Measurements from ENCODE around the gene ZFPM1. TPM values are rescaled to one million over a fixed set of nuclear protein-coding genes. Genes with fewer than 3 reads are reported as not detected.

The ZFPM1 gene
- total RNA-seq, 1 donor from 2014 or later: 6.8 TPM

- DNase-seq (ENCODE audit: low spot score): no peak
- peaks cover 8% of the 10 kb centered on the region for H3K4me1 Mint-ChIP-seq (ENCODE audit: unreplicated experiment)
- no peak overlapping the region for H3K4me3 Mint-ChIP-seq (ENCODE audit: unreplicated experiment)
- no peak for TF ChIP-seq CTCF (IDR thresholded peaks at IDR 0.05; ENCODE audit: unreplicated experiment)
- no peaks in the 10 kb centered on the region for H3K9me3 Mint-ChIP-seq (ENCODE audit: unreplicated experiment)
- peaks cover 10% of the 10 kb centered on the region for H3K27me3 Mint-ChIP-seq (ENCODE audit: unreplicated experiment)
- peaks cover 8% of the 10 kb centered on the region for H3K36me3 Mint-ChIP-seq (ENCODE audit: low read depth, unreplicated experiment)
- peak overlapping the region; percentile 11 for H3K27ac Mint-ChIP-seq (ENCODE audit: unreplicated experiment)
Observed at GRCh38 chr16:88528902-88529318, 75.8 kb downstream of the ZFPM1 start.

GRCh38 chr16:88529596-88529995, 76.5 kb downstream of the ZFPM1 start:
- peaks cover 8% of the 10 kb centered on the region for H3K4me1 Mint-ChIP-seq (ENCODE audit: unreplicated experiment)
- H3K27me3 Mint-ChIP-seq (ENCODE audit: unreplicated experiment): peaks cover 10% of the 10 kb centered on the region

GRCh38 chr16:88530051-88530857, 77.2 kb downstream of the ZFPM1 start:
- Mint-ChIP-seq H3K4me3 (ENCODE audit: unreplicated experiment) (no peak overlapping the region), H3K27ac (ENCODE audit: unreplicated experiment) (peak overlapping the region; percentile 24), H3K36me3 (ENCODE audit: low read depth, unreplicated experiment) (peaks cover 8% of the 10 kb centered on the region)

More at GRCh38 chr16:88529596-88529995, 76.5 kb downstream of the ZFPM1 start:
- H3K4me3 Mint-ChIP-seq (ENCODE audit: unreplicated experiment): no peak overlapping the region
- no peak for TF ChIP-seq CTCF (IDR thresholded peaks at IDR 0.05; ENCODE audit: unreplicated experiment)
- H3K9me3 Mint-ChIP-seq (ENCODE audit: unreplicated experiment): no peaks in the 10 kb centered on the region
- no peak for DNase-seq (ENCODE audit: low spot score)
- peak overlapping the region; percentile 11 for H3K27ac Mint-ChIP-seq (ENCODE audit: unreplicated experiment)
- H3K36me3 Mint-ChIP-seq (ENCODE audit: low read depth, unreplicated experiment): peaks cover 8% of the 10 kb centered on the region

GRCh38 chr16:88530858-88531203, 77.8 kb downstream of the ZFPM1 start:
- H3K27ac Mint-ChIP-seq (ENCODE audit: unreplicated experiment): no peak overlapping the region
- peaks cover 2% of the 10 kb centered on the region for H3K4me1 Mint-ChIP-seq (ENCODE audit: unreplicated experiment)
- H3K36me3 Mint-ChIP-seq (ENCODE audit: low read depth, unreplicated experiment): peaks cover 10% of the 10 kb centered on the region
- peaks cover 10% of the 10 kb centered on the region for H3K27me3 Mint-ChIP-seq (ENCODE audit: unreplicated experiment)
- no peak overlapping the region for H3K4me3 Mint-ChIP-seq (ENCODE audit: unreplicated experiment)
- no peak for TF ChIP-seq CTCF (IDR thresholded peaks at IDR 0.05; ENCODE audit: unreplicated experiment)
- DNase-seq (ENCODE audit: low spot score): no peak
- no peaks in the 10 kb centered on the region for H3K9me3 Mint-ChIP-seq (ENCODE audit: unreplicated experiment)

More at GRCh38 chr16:88530051-88530857, 77.2 kb downstream of the ZFPM1 start:
- H3K4me1 Mint-ChIP-seq (ENCODE audit: unreplicated experiment): peaks cover 6% of the 10 kb centered on the region
- no peaks in the 10 kb centered on the region for H3K9me3 Mint-ChIP-seq (ENCODE audit: unreplicated experiment)
- H3K27me3 Mint-ChIP-seq (ENCODE audit: unreplicated experiment): peaks cover 10% of the 10 kb centered on the region
- no peak for TF ChIP-seq CTCF (IDR thresholded peaks at IDR 0.05; ENCODE audit: unreplicated experiment)
- DNase-seq (ENCODE audit: low spot score): no peak

GRCh38 chr16:88531346-88531745, 78.3 kb downstream of the ZFPM1 start:
- Mint-ChIP-seq H3K4me3 (ENCODE audit: unreplicated experiment) (no peak overlapping the region), H3K27ac (ENCODE audit: unreplicated experiment) (no peak overlapping the region), H3K9me3 (ENCODE audit: unreplicated experiment) (no peaks in the 10 kb centered on the region)

More at GRCh38 chr16:88531346-88531745, 78.3 kb downstream of the ZFPM1 start:
- H3K36me3 Mint-ChIP-seq (ENCODE audit: low read depth, unreplicated experiment): peaks cover 13% of the 10 kb centered on the region
- peaks cover 12% of the 10 kb centered on the region for H3K27me3 Mint-ChIP-seq (ENCODE audit: unreplicated experiment)
- no peak for TF ChIP-seq CTCF (IDR thresholded peaks at IDR 0.05; ENCODE audit: unreplicated experiment)
- peaks cover 6% of the 10 kb centered on the region for H3K4me1 Mint-ChIP-seq (ENCODE audit: unreplicated experiment)
- no peak for DNase-seq (ENCODE audit: low spot score)
